Adrenal gland (tissue), 5 donors: ENCODE data around the gene ZNF211.

Experiments
- CTCF ChIP-seq, 6 experiments: fragments of 450-650 bp in 4 of 6; fragments of 200-600 bp in 2 of 6; sonication (generic) in 1 of 6; IDR thresholded peaks; 1 replicate in 5 of 6; 2 replicates in 1 of 6; pipeline versions ENCODE4 v1.5.1 to v1.8.0; 2016 to 2021; ENCODE audit warnings: antibody characterized with exemption in 6 of 6, mild to moderate bottlenecking in 2 of 6, moderate library complexity in 1 of 6
- POLR2A ChIP-seq, 2 donors: fragments of 450-650 bp; IDR thresholded peaks; one replicate each; pipeline ENCODE4 v1.6.1; 2017; ENCODE audit warnings: antibody characterized with exemption in 2 of 2, mild to moderate bottlenecking in 2 of 2, moderate library complexity in 1 of 2
- donor health status: DM: no; HTN: no; CAD: no.

- TF ChIP-seq CTCF (IDR thresholded peaks at IDR 0.05), result no peak
- TF ChIP-seq POLR2A (IDR thresholded peaks at IDR 0.05), result no peak
Observed at GRCh38 chr19:57687363-57688010, 54.5 kb downstream of the ZNF211 start.
